Measurements from ENCODE around the gene APOBEC4.
"Not testable (repeated sequence)": the region's sequence is repeated elsewhere in the genome, so short reads cannot be mapped to it uniquely, and the experiment has no call there.

Gene APOBEC4

GRCh38 chr1:183633676-183634343, 19.3 kb downstream of the APOBEC4 start:
- DNase-seq (ENCODE audit: low read depth in 2 of 2) = no peak

- DNase-seq (ENCODE audit: low read depth in 2 of 2) = no peak
Observed at GRCh38 chr1:183632964-183633363, 20.2 kb downstream of the APOBEC4 start.

GRCh38 chr1:183632114-183632513, 21.0 kb downstream of the APOBEC4 start:
- DNase-seq (ENCODE audit: low read depth in 2 of 2) = no peak

- DNase-seq (ENCODE audit: low read depth in 2 of 2) = no peak
Observed at GRCh38 chr1:183630748-183631147, 22.4 kb downstream of the APOBEC4 start.

- no peak for DNase-seq (ENCODE audit: low read depth in 2 of 2)
Observed at GRCh38 chr1:183628537-183628936, 24.6 kb downstream of the APOBEC4 start.

- not testable (repeated sequence) for DNase-seq (ENCODE audit: low read depth in 2 of 2)
Observed at GRCh38 chr1:183626236-183626635, 26.9 kb downstream of the APOBEC4 start.

- peak in 1 of 2 donors; percentile 15 for DNase-seq (ENCODE audit: low read depth in 2 of 2)
Observed at GRCh38 chr1:183622884-183623785, 30.0 kb downstream of the APOBEC4 start.

- no peak for DNase-seq (ENCODE audit: low read depth in 2 of 2)
Observed at GRCh38 chr1:183622013-183622412, 31.1 kb downstream of the APOBEC4 start.

- no peak for DNase-seq (ENCODE audit: low read depth in 2 of 2)
Observed at GRCh38 chr1:183620311-183620710, 32.8 kb downstream of the APOBEC4 start.

- no peak for DNase-seq (ENCODE audit: low read depth in 2 of 2)
Observed at GRCh38 chr1:183619781-183620180, 33.3 kb downstream of the APOBEC4 start.

GRCh38 chr1:183618202-183618601, 34.9 kb downstream of the APOBEC4 start:
- DNase-seq (ENCODE audit: low read depth in 2 of 2) = not testable (repeated sequence)

- DNase-seq (ENCODE audit: low read depth in 2 of 2) = not testable (repeated sequence)
Observed at GRCh38 chr1:183612975-183613374, 40.1 kb downstream of the APOBEC4 start.

- DNase-seq (ENCODE audit: low read depth in 2 of 2) = no peak
Observed at GRCh38 chr1:183612407-183612806, 40.7 kb downstream of the APOBEC4 start.

GRCh38 chr1:183611021-183611420, 42.1 kb downstream of the APOBEC4 start:
- DNase-seq (ENCODE audit: low read depth in 2 of 2) = no peak

- no peak for DNase-seq (ENCODE audit: low read depth in 2 of 2)
Observed at GRCh38 chr1:183609759-183610452, 43.2 kb downstream of the APOBEC4 start.

GRCh38 chr1:183609313-183609712, 43.8 kb downstream of the APOBEC4 start:
- DNase-seq (ENCODE audit: low read depth in 2 of 2) = no peak

- DNase-seq (ENCODE audit: low read depth in 2 of 2) = no peak
Observed at GRCh38 chr1:183607322-183607980, 45.7 kb downstream of the APOBEC4 start.

GRCh38 chr1:183605904-183606303, 47.2 kb downstream of the APOBEC4 start:
- no peak for DNase-seq (ENCODE audit: low read depth in 2 of 2)

GRCh38 chr1:183604815-183605214, 48.3 kb downstream of the APOBEC4 start:
- no peak for DNase-seq (ENCODE audit: low read depth in 2 of 2)

GRCh38 chr1:183604038-183604808, 48.9 kb downstream of the APOBEC4 start:
- no peak for DNase-seq (ENCODE audit: low read depth in 2 of 2)

GRCh38 chr1:183602510-183602909, 50.6 kb downstream of the APOBEC4 start:
- DNase-seq (ENCODE audit: low read depth in 2 of 2) = no peak
